K562 (cell line): ENCODE measurements around the gene TTLL11. TPM values are rescaled to one million over a fixed set of nuclear protein-coding genes. Genes with fewer than 3 reads are reported as not detected.

Experiments
- ATAC-seq: fragments of 200-7000 bp; cut with Tn5 transposase; 3 replicates; pipeline ENCODE4 v1.9.1; 2020; ENCODE audit warnings: moderate library complexity
- BruUV-seq: library from RNA; stranded (reverse); fragments of 400-500 nt; replicated peaks from 2 replicates; lab custom pipeline; 2021; lab: Mats Ljungman, UMichigan
- CTCF ChIA-PET: fragments of 300-600 bp; formaldehyde crosslinking; extraction: SDS; loops from one replicate; lab custom pipeline; 2021; ENCODE audit warnings: low intra/inter-chr PET ratio; lab: Yijun Ruan, JAX
- POLR2A ChIA-PET: fragments of 300-600, 350-650 bp; sonication (Branson Sonifier 250); formaldehyde crosslinking; extraction: SDS; loops from one replicate; lab custom pipeline; 2021; ENCODE audit warnings: antibody characterized with exemption, inconsistent platforms; lab: Yijun Ruan, JAX
- DNase-seq, 4 experiments: peaks; one replicate each; pipeline versions ENCODE4 v3.0.0 to v3.0.0-alpha.2; 2011 to 2018; ENCODE audit warnings: low spot score in 3 of 4, mixed read lengths in 3 of 4; ENCODE audit errors: extremely low read depth in 1 of 4
- FAIRE-seq: peaks from 2 replicates; lab custom pipeline; 2011; peaks lifted over from hg19 to GRCh38; lab: Jason Lieb, UNC
- H2AFZ ChIP-seq: 2 replicates; pipeline ENCODE4 v1.6.0; 2011; ENCODE audit warnings: low read depth, low read length, control low read depth, inconsistent platforms
- H3K27ac ChIP-seq: fragments of 200-600 bp; 3 replicates; pipeline ENCODE4 v1.8.0; 2011; ENCODE audit warnings: low read depth, mild to moderate bottlenecking, control low read depth, inconsistent platforms, low read length, moderate library complexity, mixed read lengths; ENCODE audit errors: extremely low read depth
- H3K27me3 ChIP-seq, 2 experiments: fragments of 300-600 bp in 1 of 2; 2 replicates in 1 of 2; 3 replicates in 1 of 2; pipeline versions ENCODE4 v1.6.0 to v1.8.0; 2011; ENCODE audit warnings: inconsistent platforms in 2 of 2, low read length in 2 of 2, mild to moderate bottlenecking in 1 of 2, mixed read lengths in 1 of 2, moderate library complexity in 1 of 2; ENCODE audit not compliant: control insufficient read depth in 2 of 2, insufficient read depth in 2 of 2
- H3K36me3 ChIP-seq: fragments of 300-600 bp; 3 replicates; pipeline ENCODE4 v1.8.0; 2011; ENCODE audit warnings: mild to moderate bottlenecking, low read length, inconsistent platforms; ENCODE audit not compliant: control insufficient read depth, insufficient read depth
- H3K4me1 ChIP-seq, 2 experiments: fragments of 200-600 bp in 1 of 2; replicated peaks in 1 of 2; 2 replicates in 1 of 2; 3 replicates in 1 of 2; pipeline versions ENCODE4 v1.5.1 to v1.8.0; 2011; ENCODE audit warnings: inconsistent platforms in 2 of 2, low read length in 2 of 2, mild to moderate bottlenecking in 1 of 2, mixed read lengths in 1 of 2, moderate library complexity in 1 of 2; ENCODE audit not compliant: control insufficient read depth in 2 of 2, insufficient read depth in 2 of 2
- H3K4me2 ChIP-seq: 2 replicates; pipeline ENCODE4 v1.6.1; 2011; ENCODE audit warnings: low read length, control low read depth, inconsistent platforms, mixed read lengths; ENCODE audit not compliant: insufficient read depth
- H3K4me3 ChIP-seq: fragments of 200-600 bp; sonication (generic), shearing (Covaris generic); 2 replicates; pipeline ENCODE4 v1.5.1; 2016; ENCODE audit warnings: control low read depth, inconsistent platforms
- H3K79me2 ChIP-seq: fragments of 200-600 bp; 3 replicates; pipeline ENCODE4 v1.8.0; 2011; ENCODE audit warnings: low read length, inconsistent platforms; ENCODE audit not compliant: control insufficient read depth, insufficient read depth
- H3K9ac ChIP-seq, 2 experiments: 2 replicates each; pipeline versions ENCODE4 v1.6.0 to v1.6.1; 2011; ENCODE audit warnings: low read depth in 2 of 2, low read length in 2 of 2, control low read depth in 1 of 2, inconsistent platforms in 1 of 2, mild to moderate bottlenecking in 1 of 2, mixed read lengths in 1 of 2; ENCODE audit not compliant: insufficient read depth in 1 of 2
- H3K9me1 ChIP-seq: one replicate; pipeline ENCODE4 v1.6.0; 2011; ENCODE audit warnings: inconsistent platforms, mild to moderate bottlenecking, low read length, moderate library complexity; ENCODE audit not compliant: control insufficient read depth, insufficient read depth
- H3K9me3 ChIP-seq: replicated peaks from 2 replicates; pipeline ENCODE4 v1.5.1; 2011; ENCODE audit warnings: low read depth, low read length, inconsistent platforms; ENCODE audit not compliant: control insufficient read depth, insufficient read depth
- H4K20me1 ChIP-seq: replicated peaks from 2 replicates; pipeline ENCODE4 v1.6.1; 2011; ENCODE audit warnings: low read length, inconsistent platforms, mixed read lengths; ENCODE audit not compliant: control insufficient read depth, insufficient read depth
- CEBPB ChIP-seq: fragments of 450-650 bp; IDR thresholded peaks from 2 replicates; pipeline ENCODE4 v1.6.1; 2016; ENCODE audit warnings: missing genetic modification characterization, missing compliant biosample characterization
- SMAD2 ChIP-seq: fragments of 150-350 bp; IDR thresholded peaks from 2 replicates; pipeline ENCODE4 v1.6.1; 2014; ENCODE audit warnings: low read depth, mild to moderate bottlenecking, low read length
- SPI1 ChIP-seq: IDR thresholded peaks from 2 replicates; pipeline ENCODE4 v1.6.1; 2011; ENCODE audit warnings: low read depth, low read length, control low read depth, borderline replicate concordance
- TEAD4 ChIP-seq, 2 experiments: sonication (generic) in 1 of 2; formaldehyde crosslinking in 1 of 2; IDR thresholded peaks; 2 replicates each; pipeline versions ENCODE4 v1.6.1 to v1.8.0; 2012 to 2022; ENCODE audit warnings: borderline replicate concordance in 1 of 2, inconsistent platforms in 1 of 2, low read length in 1 of 2, mild to moderate bottlenecking in 1 of 2, missing genetic modification reagents in 1 of 2
- ZFP30 ChIP-seq: fragments of 250-450 bp; sonication (Bioruptor Pico); IDR thresholded peaks from 2 replicates; pipeline ENCODE4 v1.8.0; 2022; ENCODE audit warnings: moderate library complexity, mild to moderate bottlenecking, inconsistent platforms, borderline replicate concordance
- in situ Hi-C: fragments of 300-500 bp; cut with MboI; formaldehyde crosslinking; loops from 4 replicates; pipeline ENCODE4 v1.15.0; 2018; ENCODE audit warnings: inconsistent platforms, mixed read lengths
- intact Hi-C: fragments of 100-400 bp; cut with micrococcal nuclease; formaldehyde crosslinking; loops from 2 replicates; pipeline ENCODE4 v1.14.2; 2022
- polyA plus RNA-seq, 8 experiments: library from polyadenylated mRNA; depleted of rRNA in 4 of 8; stranded (reverse) in 5 of 8; unstranded in 3 of 8; fragments of >200 nt; fragmentation: Nextera tagmentation in 2 of 8; fragmentation: Illumina TruSeq in 1 of 8; extraction: Ambion mirVana in 2 of 8; extraction: Trizol in 1 of 8; gene quantifications; 2 replicates each; pipeline versions ENCODE4 v1.2.1 to v1.2.3, GENCODE V29; 2011 to 2014; ENCODE audit warnings: inconsistent platforms in 1 of 8, missing spikeins in 1 of 8
- total RNA-seq, 7 experiments: library from RNA; depleted of rRNA in 6 of 7; stranded (reverse); fragments of >200 nt in 6 of 7; fragmentation: Illumina TruSeq in 2 of 7; extraction: Trizol in 2 of 7; gene quantifications; 2 replicates each; pipeline versions ENCODE4 v1.2.1 to v1.2.3, GENCODE V29; 2011 to 2021; ENCODE audit warnings: low replicate concordance in 1 of 7
- TF ChIP-seq, protein P1 (sequence below): fragments of 450-650 bp; IDR thresholded peaks from 2 replicates; pipeline ENCODE4 v1.6.1; 2016; ENCODE audit warnings: mild to moderate bottlenecking
- TF ChIP-seq, protein P2 (sequence below), 2 experiments: IDR thresholded peaks in 1 of 2; conservative IDR thresholded peaks in 1 of 2; 2 replicates each; pipeline ENCODE4 v1.6.1; 2016; ENCODE audit warnings: low read depth in 2 of 2, mild to moderate bottlenecking in 1 of 2, missing compliant biosample characterization in 1 of 2, missing genetic modification characterization in 1 of 2, moderate library complexity in 1 of 2

Gene TTLL11
- total and polyA plus RNA-seq, 9 of the 15 experiments (the other 6 are each of a cell fraction or from before 2014, with no cell fraction given) = 0.83 to 4.4 (median 2.7) TPM

DNA sequence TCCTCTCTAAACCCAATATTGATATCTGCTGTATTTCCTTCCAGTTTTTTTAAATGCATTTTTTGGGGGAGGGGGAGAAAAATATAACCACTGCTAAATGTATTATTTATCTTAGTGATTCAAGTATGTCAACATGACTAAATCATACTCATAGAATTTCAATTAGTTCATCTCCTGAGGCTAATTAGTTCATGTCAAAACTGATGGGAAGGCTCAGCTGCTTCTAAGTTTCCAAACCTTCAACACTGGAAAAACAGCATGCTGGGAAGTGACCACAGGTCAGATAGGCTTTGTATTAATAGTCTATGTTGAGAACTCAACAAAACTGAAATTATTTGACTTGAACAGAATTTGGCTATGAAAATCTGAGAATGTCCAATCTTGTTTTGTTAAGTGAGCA lies 118.7 kb downstream of the TTLL11 start:
- peaks cover 0 to 2% of the 10 kb centered on the region in 2 experiments; a peak in 2 of 5 replicates for H3K27me3 ChIP-seq
- no TSS peak for BruUV-seq
- DNase-seq = no peak
- TF ChIP-seq SMAD2 = no peak
- TF ChIP-seq SPI1 = no peak
- TF ChIP-seq CEBPB = no peak
- TF ChIP-seq, protein P1, sequence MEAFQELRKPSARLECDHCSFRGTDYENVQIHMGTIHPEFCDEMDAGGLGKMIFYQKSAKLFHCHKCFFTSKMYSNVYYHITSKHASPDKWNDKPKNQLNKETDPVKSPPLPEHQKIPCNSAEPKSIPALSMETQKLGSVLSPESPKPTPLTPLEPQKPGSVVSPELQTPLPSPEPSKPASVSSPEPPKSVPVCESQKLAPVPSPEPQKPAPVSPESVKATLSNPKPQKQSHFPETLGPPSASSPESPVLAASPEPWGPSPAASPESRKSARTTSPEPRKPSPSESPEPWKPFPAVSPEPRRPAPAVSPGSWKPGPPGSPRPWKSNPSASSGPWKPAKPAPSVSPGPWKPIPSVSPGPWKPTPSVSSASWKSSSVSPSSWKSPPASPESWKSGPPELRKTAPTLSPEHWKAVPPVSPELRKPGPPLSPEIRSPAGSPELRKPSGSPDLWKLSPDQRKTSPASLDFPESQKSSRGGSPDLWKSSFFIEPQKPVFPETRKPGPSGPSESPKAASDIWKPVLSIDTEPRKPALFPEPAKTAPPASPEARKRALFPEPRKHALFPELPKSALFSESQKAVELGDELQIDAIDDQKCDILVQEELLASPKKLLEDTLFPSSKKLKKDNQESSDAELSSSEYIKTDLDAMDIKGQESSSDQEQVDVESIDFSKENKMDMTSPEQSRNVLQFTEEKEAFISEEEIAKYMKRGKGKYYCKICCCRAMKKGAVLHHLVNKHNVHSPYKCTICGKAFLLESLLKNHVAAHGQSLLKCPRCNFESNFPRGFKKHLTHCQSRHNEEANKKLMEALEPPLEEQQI = no peak
- no peak for TF ChIP-seq ZFP30 (CRISPR knock-in tag)
- TF ChIP-seq TEAD4 (IDR thresholded peaks at IDR 0.05; ENCODE audit: low read length) = no peak
- TF ChIP-seq TEAD4 (CRISPR knock-in tag; IDR thresholded peaks at IDR 0.05; ENCODE audit: borderline replicate concordance) = no peak
- TF ChIP-seq, protein P2, sequence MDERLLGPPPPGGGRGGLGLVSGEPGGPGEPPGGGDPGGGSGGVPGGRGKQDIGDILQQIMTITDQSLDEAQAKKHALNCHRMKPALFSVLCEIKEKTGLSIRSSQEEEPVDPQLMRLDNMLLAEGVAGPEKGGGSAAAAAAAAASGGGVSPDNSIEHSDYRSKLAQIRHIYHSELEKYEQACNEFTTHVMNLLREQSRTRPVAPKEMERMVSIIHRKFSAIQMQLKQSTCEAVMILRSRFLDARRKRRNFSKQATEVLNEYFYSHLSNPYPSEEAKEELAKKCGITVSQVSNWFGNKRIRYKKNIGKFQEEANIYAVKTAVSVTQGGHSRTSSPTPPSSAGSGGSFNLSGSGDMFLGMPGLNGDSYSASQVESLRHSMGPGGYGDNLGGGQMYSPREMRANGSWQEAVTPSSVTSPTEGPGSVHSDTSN (CRISPR knock-in tag; IDR thresholded peaks at IDR 0.05; ENCODE audit: low read depth) = no peak
- TF ChIP-seq, protein P2 (tag; conservative IDR thresholded peaks at IDR 0.05; ENCODE audit: low read depth) = no peak
- TF ChIP-seq, all 486 proteins: peak for 0
- no peaks in the 10 kb centered on the region for H3K4me1 ChIP-seq
- no peak for ATAC-seq
- no peaks in the 10 kb centered on the region for H3K36me3 ChIP-seq
- ChIA-PET POLR2A (no interaction called here), CTCF (no interaction called here)
- no peaks in the 10 kb centered on the region for H3K79me2 ChIP-seq
- intact Hi-C loops = no loop called here
- no peaks in the 10 kb centered on the region for H3K9me1 ChIP-seq
- H3K9ac ChIP-seq = no peak overlapping the region
- no peaks in the 10 kb centered on the region for H3K9me3 ChIP-seq
- H3K27ac ChIP-seq = no peak overlapping the region
- H3K4me3 ChIP-seq = no peak overlapping the region
- H2AFZ ChIP-seq = no peak overlapping the region
- in situ Hi-C loops = no loop called here
- 0 out of 2 replicates have a peak, but pooled peaks cover 2% of the 10 kb centered on the region for H4K20me1 ChIP-seq
- no peak overlapping the region for H3K4me2 ChIP-seq
- no peak for FAIRE-seq
